ENCODE measurements around the gene MPZL1.

- TF ChIP-seq CTCF (conservative IDR thresholded peaks at IDR 0.05) = no peak
- TF ChIP-seq ZFX (IDR thresholded peaks at IDR 0.05) = no peak
Observed at GRCh38 chr1:167738158-167738557, 16.4 kb downstream of the MPZL1 start.

Data from C4-2B (cell line).